ENCODE measurements around the gene RAP2B. TPM values are rescaled to one million over a fixed set of nuclear protein-coding genes. Genes with fewer than 3 reads are reported as not detected.

Gene RAP2B
- total RNA-seq, 2 donors from 2014 or later = 11.2 to 13.1 TPM

- ATAC-seq (replicated peaks in 1 of 2) (no peak), DNase-seq (no peak)
- Mint-ChIP-seq H3K9me3 (no peaks in the 10 kb centered on the region), H3K27me3 (ENCODE audit: low read depth) (no peaks in the 10 kb centered on the region), H3K36me3 (ENCODE audit: insufficient read depth in 2 of 2) (peaks cover 4 to 5% of the 10 kb centered on the region in 2 donors), H3K27ac (peak overlapping the region; percentile 60), H3K4me3 (peak overlapping the region; percentile 98 to 99), H3K4me1 (ENCODE audit: low read depth) (peaks cover 59% of the 10 kb centered on the region)
These were observed 1.9 kb downstream of the RAP2B start for GRCh38 chr3:153163756-153164550.

DNA sequence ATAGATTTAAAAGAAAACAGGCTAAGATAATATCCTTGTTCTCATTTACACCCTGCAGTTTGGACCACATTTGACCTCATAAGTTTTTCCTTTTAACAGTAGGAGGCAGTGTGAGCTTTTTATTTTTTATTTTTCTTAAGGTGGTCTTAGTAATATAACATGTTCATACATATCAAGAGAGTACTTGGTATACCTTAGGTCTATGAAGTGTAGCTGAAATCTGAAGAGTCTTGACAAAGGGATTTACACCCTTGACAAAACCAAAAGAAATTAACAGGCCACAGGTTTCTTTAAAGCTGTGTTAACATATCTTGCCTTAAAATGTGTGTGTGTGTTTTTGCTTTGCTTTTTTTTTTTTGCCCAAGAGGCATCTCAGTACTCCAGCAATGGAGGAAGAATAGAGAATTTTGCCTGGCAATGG, 3.2 kb downstream of the RAP2B start:
- ATAC-seq (replicated peaks in 1 of 2) (no peak), DNase-seq (no peak)
- no peaks in the 10 kb centered on the region for H3K9me3 Mint-ChIP-seq
- H3K4me3 Mint-ChIP-seq = peak overlapping the region; percentile 98 to 99
- peak overlapping the region; percentile 60 for H3K27ac Mint-ChIP-seq
- H3K27me3 Mint-ChIP-seq (ENCODE audit: low read depth) = no peaks in the 10 kb centered on the region
- peaks cover 53% of the 10 kb centered on the region for H3K4me1 Mint-ChIP-seq (ENCODE audit: low read depth)
- H3K36me3 Mint-ChIP-seq (ENCODE audit: insufficient read depth in 2 of 2) = peaks cover 4 to 5% of the 10 kb centered on the region in 2 donors

GRCh38 chr3:153166206-153166605, 4.2 kb downstream of the RAP2B start:
- ATAC-seq (replicated peaks in 1 of 2) (no peak), DNase-seq (peak in 1 of 2 donors; percentile 24)
- H3K4me1 Mint-ChIP-seq (ENCODE audit: low read depth) = peaks cover 50% of the 10 kb centered on the region
- no peaks in the 10 kb centered on the region for H3K9me3 Mint-ChIP-seq
- H3K27ac Mint-ChIP-seq = peak overlapping the region; percentile 60
- H3K36me3 Mint-ChIP-seq (ENCODE audit: insufficient read depth in 2 of 2) = peaks cover 4 to 5% of the 10 kb centered on the region in 2 donors
- peak overlapping the region; percentile 98 to 99 for H3K4me3 Mint-ChIP-seq
- H3K27me3 Mint-ChIP-seq (ENCODE audit: low read depth) = no peaks in the 10 kb centered on the region

GRCh38 chr3:153166796-153167195, 4.8 kb downstream of the RAP2B start:
- ATAC-seq (replicated peaks in 1 of 2) = no peak
- no peak for DNase-seq
- peak overlapping the region in 1 of 2 donors; percentile 99 for H3K4me3 Mint-ChIP-seq
- no peaks in the 10 kb centered on the region for H3K9me3 Mint-ChIP-seq
- peak overlapping the region; percentile 60 for H3K27ac Mint-ChIP-seq
- no peaks in the 10 kb centered on the region for H3K27me3 Mint-ChIP-seq (ENCODE audit: low read depth)
- peaks cover 3 to 5% of the 10 kb centered on the region in 2 donors for H3K36me3 Mint-ChIP-seq (ENCODE audit: insufficient read depth in 2 of 2)
- H3K4me1 Mint-ChIP-seq (ENCODE audit: low read depth) = peaks cover 50% of the 10 kb centered on the region

DNA sequence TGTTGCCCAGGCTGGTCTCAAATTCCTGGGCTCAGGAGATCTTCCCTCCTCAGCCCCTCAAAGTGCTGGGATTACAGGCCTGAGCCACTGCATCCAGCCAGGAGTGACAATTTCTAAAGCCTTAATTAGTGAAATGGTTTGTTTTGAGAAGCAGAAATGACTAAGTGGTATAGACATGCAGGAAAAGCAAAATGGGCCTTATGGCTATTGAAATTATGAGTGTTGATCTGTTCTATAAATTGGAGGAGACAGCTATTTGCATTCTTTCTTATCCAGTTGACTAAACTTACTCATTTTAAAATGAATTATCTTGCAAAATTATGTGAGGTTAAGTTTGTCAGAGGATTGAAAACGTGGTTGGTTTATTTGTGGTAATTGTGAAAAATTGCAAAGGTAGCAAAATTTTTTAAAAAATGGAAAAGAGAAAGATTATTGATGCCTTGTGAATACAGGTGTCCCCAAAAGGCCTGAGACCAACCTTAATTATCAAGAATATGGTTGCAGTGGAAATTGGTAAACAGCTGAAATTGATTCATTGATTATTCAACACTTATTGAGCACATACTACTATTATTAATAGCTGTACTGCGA, 7.9 kb downstream of the RAP2B start:
- Mint-ChIP-seq H3K27me3 (ENCODE audit: low read depth) (no peaks in the 10 kb centered on the region), H3K9me3 (no peaks in the 10 kb centered on the region), H3K36me3 (ENCODE audit: insufficient read depth in 2 of 2) (peaks cover 0 to 1% of the 10 kb centered on the region in 2 donors), H3K4me1 (ENCODE audit: low read depth) (peaks cover 40% of the 10 kb centered on the region), H3K27ac (no peak overlapping the region), H3K4me3 (no peak overlapping the region)
- DNase-seq (no peak), ATAC-seq (replicated peaks in 1 of 2) (no peak)

- no peak overlapping the region for H3K4me3 Mint-ChIP-seq
- H3K9me3 Mint-ChIP-seq = no peaks in the 10 kb centered on the region
- H3K36me3 Mint-ChIP-seq (ENCODE audit: insufficient read depth in 2 of 2) = no peaks in the 10 kb centered on the region
- DNase-seq (no peak), ATAC-seq (replicated peaks in 1 of 2) (no peak)
- H3K27me3 Mint-ChIP-seq (ENCODE audit: low read depth) = no peaks in the 10 kb centered on the region
- no peak overlapping the region for H3K27ac Mint-ChIP-seq
- peaks cover 27% of the 10 kb centered on the region for H3K4me1 Mint-ChIP-seq (ENCODE audit: low read depth)
These were observed 9.2 kb downstream of the RAP2B start for GRCh38 chr3:153171256-153171655.

- H3K27ac Mint-ChIP-seq = no peak overlapping the region
- no peaks in the 10 kb centered on the region for H3K9me3 Mint-ChIP-seq
- ATAC-seq (replicated peaks in 1 of 2) (no peak), DNase-seq (no peak)
- no peaks in the 10 kb centered on the region for H3K36me3 Mint-ChIP-seq (ENCODE audit: insufficient read depth in 2 of 2)
- peaks cover 20% of the 10 kb centered on the region for H3K4me1 Mint-ChIP-seq (ENCODE audit: low read depth)
- no peak overlapping the region for H3K4me3 Mint-ChIP-seq
- H3K27me3 Mint-ChIP-seq (ENCODE audit: low read depth) = no peaks in the 10 kb centered on the region
These were observed 9.9 kb downstream of the RAP2B start for GRCh38 chr3:153171918-153172317.

DNA sequence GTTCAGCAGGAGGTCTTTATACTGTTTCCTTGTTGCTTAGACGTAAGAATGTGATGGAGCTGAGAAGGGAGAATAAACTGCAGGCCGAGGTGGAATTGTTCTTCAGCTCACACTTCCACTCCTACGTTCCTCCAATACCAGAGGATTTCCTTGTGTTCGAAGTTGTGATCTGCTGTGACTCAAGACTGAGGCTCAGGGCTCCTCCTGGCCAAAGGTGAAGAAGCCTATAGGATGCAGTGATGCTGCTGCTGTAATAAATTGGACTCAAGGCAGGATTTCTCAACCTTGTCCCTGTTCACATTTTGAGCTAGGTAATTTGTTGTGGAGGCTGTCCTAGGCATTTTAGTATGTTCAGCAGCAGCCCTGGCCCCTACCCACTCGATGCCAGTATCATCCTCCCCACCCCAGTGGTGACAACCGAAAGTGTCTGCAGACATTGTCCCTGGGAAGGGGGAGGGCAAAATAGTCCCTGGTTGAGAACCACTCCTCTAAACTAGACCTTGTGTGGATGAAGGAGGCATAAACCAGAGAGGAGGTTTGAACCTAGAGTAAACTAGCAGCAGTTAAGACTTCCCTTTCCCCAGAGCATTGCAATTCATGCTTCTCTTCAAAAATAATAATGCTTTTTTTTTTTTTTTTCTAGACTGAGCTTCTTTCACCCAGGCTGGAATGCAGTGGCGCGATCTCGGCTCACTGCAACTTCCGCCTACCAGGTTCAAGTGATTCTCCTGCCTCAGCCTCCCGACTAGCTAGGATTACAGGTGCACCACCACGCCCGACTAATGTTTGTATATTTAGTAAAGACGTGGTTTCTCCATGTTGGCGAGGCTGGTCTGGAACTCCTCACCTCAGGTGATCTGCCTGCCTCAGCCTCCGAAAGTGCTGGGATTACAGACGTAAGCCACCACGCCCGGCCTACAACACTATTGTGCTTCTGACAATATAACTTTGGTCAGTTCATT, 11.1 kb downstream of the RAP2B start:
- no peak for DNase-seq
- Mint-ChIP-seq H3K4me3 (no peak overlapping the region), H3K4me1 (ENCODE audit: low read depth) (peaks cover 8% of the 10 kb centered on the region), H3K27ac (peak overlapping the region; percentile 29), H3K9me3 (no peaks in the 10 kb centered on the region), H3K36me3 (ENCODE audit: insufficient read depth in 2 of 2) (no peaks in the 10 kb centered on the region), H3K27me3 (ENCODE audit: low read depth) (no peaks in the 10 kb centered on the region)
- ATAC-seq (replicated peaks in 1 of 2) = peak in 1 of 2 donors; percentile 25

- ATAC-seq (replicated peaks in 1 of 2) (peak in 1 of 2 donors; percentile 38), DNase-seq (no peak)
- Mint-ChIP-seq H3K27ac (no peak overlapping the region), H3K9me3 (no peaks in the 10 kb centered on the region), H3K27me3 (ENCODE audit: low read depth) (no peaks in the 10 kb centered on the region), H3K4me3 (no peak overlapping the region), H3K4me1 (ENCODE audit: low read depth) (peaks cover 8% of the 10 kb centered on the region), H3K36me3 (ENCODE audit: insufficient read depth in 2 of 2) (no peaks in the 10 kb centered on the region)
These were observed 11.9 kb downstream of the RAP2B start for GRCh38 chr3:153173758-153174516.

DNA sequence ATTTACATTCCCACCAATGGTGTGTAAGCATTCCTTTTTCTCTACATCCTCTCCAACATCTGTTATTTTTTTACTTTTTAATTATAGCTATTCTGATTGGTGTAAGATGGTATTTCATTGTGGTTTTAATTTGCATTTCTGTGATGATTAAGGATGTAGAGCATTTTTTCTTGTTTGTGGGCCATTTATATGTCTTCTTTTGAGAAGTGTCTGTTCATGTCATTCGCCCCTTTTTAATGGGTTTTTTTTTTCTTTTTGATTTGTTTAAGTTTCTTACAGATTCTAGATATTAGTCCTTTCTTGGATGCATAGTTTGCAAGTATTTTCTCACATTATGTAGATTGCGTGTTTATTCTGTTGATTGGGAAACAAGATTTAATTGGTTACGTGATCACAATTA, 14.2 kb downstream of the RAP2B start:
- Mint-ChIP-seq H3K27ac (no peak overlapping the region), H3K27me3 (ENCODE audit: low read depth) (no peaks in the 10 kb centered on the region), H3K4me1 (ENCODE audit: low read depth) (peaks cover 4% of the 10 kb centered on the region), H3K4me3 (no peak overlapping the region), H3K9me3 (no peaks in the 10 kb centered on the region), H3K36me3 (ENCODE audit: insufficient read depth in 2 of 2) (no peaks in the 10 kb centered on the region)
- DNase-seq (no peak), ATAC-seq (replicated peaks in 1 of 2) (no peak)

GRCh38 chr3:153180860-153181372, 18.9 kb downstream of the RAP2B start:
- H3K27ac Mint-ChIP-seq = no peak overlapping the region
- H3K4me3 Mint-ChIP-seq = no peak overlapping the region
- no peaks in the 10 kb centered on the region for H3K27me3 Mint-ChIP-seq (ENCODE audit: low read depth)
- no peak for DNase-seq
- no peak for ATAC-seq (replicated peaks in 1 of 2)
- H3K9me3 Mint-ChIP-seq = no peaks in the 10 kb centered on the region
- peaks cover 9% of the 10 kb centered on the region for H3K4me1 Mint-ChIP-seq (ENCODE audit: low read depth)
- H3K36me3 Mint-ChIP-seq (ENCODE audit: insufficient read depth in 2 of 2) = no peaks in the 10 kb centered on the region

Data from activated T-cell treated with anti-CD3 and anti-CD28 coated beads, Interleukin-2, amount 50 U/mL, for 72 hours (primary cell).